PC-3 (cell line): ENCODE results near the gene ANKRD35. TPM values are rescaled to one million over a fixed set of nuclear protein-coding genes. Genes with fewer than 3 reads are reported as not detected.
"Not testable (repeated sequence)": the region's sequence is repeated elsewhere in the genome, so short reads cannot be mapped to it uniquely, and the experiment has no call there.

ENCODE experiments used
- ATAC-seq: fragments of 200-7000 bp; cut with Tn5 transposase; 2 replicates; pipeline ENCODE4 v1.9.1; 2020; ENCODE audit warnings: mild to moderate bottlenecking, moderate library complexity
- BruUV-seq: library from RNA; stranded (reverse); fragments of 400-500 nt; replicated peaks from 2 replicates; lab custom pipeline; 2021; lab: Mats Ljungman, UMichigan
- CTCF ChIA-PET: fragments of 300-600 bp; sonication (Branson Sonifier 250); formaldehyde crosslinking; loops from one replicate; lab custom pipeline; 2022; ENCODE audit warnings: antibody characterized with exemption; lab: Charles Lee
- POLR2A ChIA-PET: fragments of 300-600 bp; sonication (Branson Sonifier 250); formaldehyde crosslinking; loops from one replicate; lab custom pipeline; 2022; ENCODE audit warnings: antibody characterized with exemption; ENCODE audit not compliant: unreplicated experiment; lab: Charles Lee
- DNase-seq: peaks from one replicate; pipeline ENCODE4 v3.0.0-alpha.2; 2015
- H2AFZ ChIP-seq: fragments of 300-600 bp; sonication (generic); 2 replicates; pipeline ENCODE4 v1.6.0; 2016; ENCODE audit warnings: antibody characterized with exemption, low read length
- H3F3A ChIP-seq: fragments of 300-600 bp; sonication (generic); one replicate; pipeline ENCODE4 v1.6.0; 2017; ENCODE audit warnings: antibody characterized with exemption, low read length, control low read depth, mild to moderate bottlenecking; ENCODE audit not compliant: unreplicated experiment
- H3K27ac ChIP-seq: fragments of 300-600 bp; sonication (generic); 2 replicates; pipeline ENCODE4 v1.5.1; 2016; ENCODE audit warnings: mild to moderate bottlenecking, low read length
- H3K27me3 ChIP-seq: fragments of 300-600 bp; sonication (generic); 2 replicates; pipeline ENCODE4 v1.6.1; 2016; ENCODE audit warnings: low read length, mixed read lengths
- H3K36me3 ChIP-seq: fragments of 300-600 bp; sonication (generic); 2 replicates; pipeline ENCODE4 v1.6.1; 2016; ENCODE audit warnings: low read depth, mixed run types, low read length, mixed read lengths
- H3K4me1 ChIP-seq: fragments of 300-600 bp; sonication (generic); 2 replicates; pipeline ENCODE4 v1.5.1; 2016; ENCODE audit warnings: low read length; ENCODE audit not compliant: insufficient read depth
- H3K4me2 ChIP-seq: fragments of 300-600 bp; sonication (generic); 2 replicates; pipeline ENCODE4 v1.6.0; 2016; ENCODE audit warnings: low read length
- H3K4me3 ChIP-seq: fragments of 300-600 bp; sonication (generic); 2 replicates; pipeline ENCODE4 v1.5.1; 2016; ENCODE audit warnings: mild to moderate bottlenecking, low read length, mixed read lengths
- H3K79me2 ChIP-seq: fragments of 300-600 bp; sonication (generic); 2 replicates; pipeline ENCODE4 v1.6.1; 2017; ENCODE audit warnings: low read length, mixed read lengths
- H3K9ac ChIP-seq: fragments of 300-600 bp; sonication (generic); 2 replicates; pipeline ENCODE4 v1.6.0; 2016; ENCODE audit warnings: mild to moderate bottlenecking, low read length
- H3K9me2 ChIP-seq: fragments of 300-600 bp; sonication (generic); replicated peaks from 2 replicates; pipeline ENCODE4 v1.6.1; 2016; ENCODE audit warnings: mixed run types, low read length, mixed read lengths
- H3K9me3 ChIP-seq: fragments of 300-600 bp; sonication (generic); 2 replicates; pipeline ENCODE4 v1.6.1; 2016; ENCODE audit warnings: low read length, mixed read lengths
- H4K20me1 ChIP-seq: fragments of 300-600 bp; sonication (generic); 2 replicates; pipeline ENCODE4 v1.6.1; 2016; ENCODE audit warnings: low read length, mixed read lengths
- CTCF ChIP-seq: fragments of 300-600 bp; sonication (generic); conservative IDR thresholded peaks from 2 replicates; pipeline ENCODE4 v1.5.1; 2017; ENCODE audit warnings: antibody characterized with exemption, low read depth, mild to moderate bottlenecking, low read length
- EZH2 ChIP-seq: fragments of 300-600 bp; sonication (generic); IDR thresholded peaks from one replicate; pipeline ENCODE4 v1.6.1; 2017; ENCODE audit warnings: antibody characterized with exemption, mild to moderate bottlenecking, low read length; ENCODE audit not compliant: unreplicated experiment
- EZH2phosphoT487 ChIP-seq: fragments of 300-600 bp; sonication (generic); IDR thresholded peaks from 2 replicates; pipeline ENCODE4 v1.6.1; 2018; ENCODE audit warnings: mild to moderate bottlenecking, antibody characterized with exemption, low read length, borderline replicate concordance
- intact Hi-C: fragments of 100-400 bp; cut with micrococcal nuclease; formaldehyde crosslinking; loops from 2 replicates; pipeline ENCODE4 v1.9.0; 2023
- total RNA-seq: library from RNA; depleted of rRNA; stranded (reverse); fragments of >200 nt; gene quantifications from 2 replicates; pipeline ENCODE4 v1.2.3, GENCODE V29; 2014

The ANKRD35 gene
- total RNA-seq, 1 experiment from 2014 or later = 0.07 TPM

GRCh38 chr1:145926686-145927062 lies 41.0 kb upstream of the ANKRD35 start:
- H2AFZ ChIP-seq = no peak overlapping the region
- H3K4me3 ChIP-seq = peak overlapping the region; percentile 75
- H3K9me2 ChIP-seq = no peaks in the 10 kb centered on the region
- ChIA-PET POLR2A (interaction anchor here (0.5 to 1.1 kb wide), 5 partner anchors 31 to 41 kb away, joined by 3 to 12 read pairs (median 5); partner anchors contain the start of genes ANKRD34A, ANKRD35, LIX1L and POLR3GL), CTCF (interaction anchor here (1.0 to 1.4 kb wide), 2 partner anchors 31 to 35 kb away, joined by 6 to 8 read pairs; partner anchors contain the start of gene LIX1L)
- intact Hi-C loops = loop anchor here (1.0 to 2.0 kb wide), 5 partner anchors 7 to 87 kb away; partner anchors contain the start of gene PIAS3
- no peak for TF ChIP-seq EZH2
- TF ChIP-seq CTCF = no peak
- no peak for TF ChIP-seq EZH2phosphoT487
- ATAC-seq = peak; percentile 7
- peak overlapping the region; percentile 83 for H3K27ac ChIP-seq
- no peak for DNase-seq
- H3K36me3 ChIP-seq = peaks cover 16% of the 10 kb centered on the region
- peak overlapping the region; percentile 97 for H3K9ac ChIP-seq
- peaks cover 13% of the 10 kb centered on the region for H3K4me1 ChIP-seq
- no peaks in the 10 kb centered on the region for H3K27me3 ChIP-seq
- H4K20me1 ChIP-seq = peaks cover 7% of the 10 kb centered on the region; the same call in 1 of the 2 replicates
- BruUV-seq = TSS peak; percentile 74
- peaks cover 23% of the 10 kb centered on the region for H3K79me2 ChIP-seq
- no peaks in the 10 kb centered on the region for H3K9me3 ChIP-seq
- peak overlapping the region; percentile 94 for H3K4me2 ChIP-seq
- H3F3A ChIP-seq = peaks cover 5% of the 10 kb centered on the region

- ChIA-PET CTCF (interaction anchor here (0.6 kb wide), 1 partner anchor 9 kb away, joined by 3 read pairs; no protein-coding TSS in a partner anchor), POLR2A (no interaction called here)
- H2AFZ ChIP-seq = no peak overlapping the region
- H3K27me3 ChIP-seq = no peaks in the 10 kb centered on the region
- no peak for TF ChIP-seq EZH2phosphoT487
- no peak for TF ChIP-seq EZH2
- no peak for TF ChIP-seq CTCF
- no peak overlapping the region for H3K4me2 ChIP-seq
- no peak overlapping the region for H3K9ac ChIP-seq
- H3K4me1 ChIP-seq = peaks cover 23% of the 10 kb centered on the region
- H3K79me2 ChIP-seq = peaks cover 29% of the 10 kb centered on the region
- peaks cover 16% of the 10 kb centered on the region for H3K36me3 ChIP-seq
- peaks cover 7% of the 10 kb centered on the region; the same call in 1 of the 2 replicates for H4K20me1 ChIP-seq
- no peaks in the 10 kb centered on the region for H3K9me2 ChIP-seq
- peaks cover 18% of the 10 kb centered on the region for H3F3A ChIP-seq
- DNase-seq = no peak
- H3K9me3 ChIP-seq = no peaks in the 10 kb centered on the region
- no peak for ATAC-seq
- no peak overlapping the region for H3K4me3 ChIP-seq
- intact Hi-C loops = no loop called here
- no peak overlapping the region for H3K27ac ChIP-seq
- no TSS peak for BruUV-seq
These were observed 36.6 kb upstream of the ANKRD35 start for GRCh38 chr1:145922266-145922665.

- not testable (repeated sequence) for BruUV-seq
These were observed 34.6 kb upstream of the ANKRD35 start for GRCh38 chr1:145920297-145920696.

More at GRCh38 chr1:145920297-145920696, 34.6 kb upstream of the ANKRD35 start:
- H3K9me2 ChIP-seq, H3K9me3 ChIP-seq, H3K36me3 ChIP-seq, H3K9ac ChIP-seq, POLR2A ChIA-PET, H2AFZ ChIP-seq, H4K20me1 ChIP-seq, ATAC-seq, DNase-seq, CTCF ChIA-PET, H3K27ac ChIP-seq, intact Hi-C loops, H3K27me3 ChIP-seq: not testable (repeated sequence)
- H3F3A ChIP-seq = peaks cover 18% of the 10 kb centered on the region
- H3K4me3 ChIP-seq = peak overlapping the region; percentile 81
- H3K4me2 ChIP-seq = peak overlapping the region; percentile 99
- H3K4me1 ChIP-seq = peaks cover 24% of the 10 kb centered on the region
- peaks cover 15% of the 10 kb centered on the region for H3K79me2 ChIP-seq
